ENCODE data around the gene ZNF804B.

- TF ChIP-seq CTCF (conservative IDR thresholded peaks at IDR 0.05), result no peak
- no peak for TF ChIP-seq EZH2 (IDR thresholded peaks at IDR 0.05; ENCODE audit: low read depth)
Observed at GRCh38 chr7:88985295-88985694, 225.8 kb downstream of the ZNF804B start.
